CD4-positive, alpha-beta T cell (primary cell): ENCODE results near the gene CACNA1G. TPM values are rescaled to one million over a fixed set of nuclear protein-coding genes. Genes with fewer than 3 reads are reported as not detected.

Source experiments
- ATAC-seq: fragments of 200-7000 bp; cut with Tn5 transposase; one replicate; pipeline ENCODE4 v1.10.0; 2022; ENCODE audit warnings: mild to moderate bottlenecking; ENCODE audit not compliant: poor library complexity
- CTCF ChIA-PET: fragments of 350-600 bp; sonication (Branson Sonifier 250); formaldehyde crosslinking; loops from one replicate; lab custom pipeline; 2021; ENCODE audit warnings: antibody characterized with exemption, inconsistent platforms; lab: Charles Lee
- POLR2A ChIA-PET: fragments of 350-600 bp; sonication (Branson Sonifier 250); formaldehyde crosslinking; loops from one replicate; lab custom pipeline; 2021; ENCODE audit warnings: antibody characterized with exemption, inconsistent platforms; lab: Charles Lee
- DNase-seq, 14 experiments: peaks; one replicate each; pipeline ENCODE4 v3.0.0-alpha.2; 2013 to 2020; ENCODE audit warnings: mixed read lengths in 2 of 14
- H3K27ac ChIP-seq, 2 donors: one replicate each; pipeline versions ENCODE4 v1.5.1 to v1.7.0; 2013; ENCODE audit warnings: low read length in 2 of 2, low read depth in 1 of 2, mild to moderate bottlenecking in 1 of 2
- H3K27me3 ChIP-seq, 2 experiments: 1 replicate in 1 of 2; 2 replicates in 1 of 2; pipeline versions ENCODE4 v1.6.1 to v1.7.0; 2013; ENCODE audit warnings: low read length in 2 of 2, control low read depth in 1 of 2, mild to moderate bottlenecking in 1 of 2, moderate library complexity in 1 of 2; ENCODE audit not compliant: insufficient read depth in 2 of 2, control insufficient read depth in 1 of 2
- H3K36me3 ChIP-seq: one replicate; pipeline ENCODE4 v1.6.1; 2013; ENCODE audit warnings: low read length, control low read depth; ENCODE audit not compliant: insufficient read depth
- H3K4me1 ChIP-seq: one replicate; pipeline ENCODE4 v1.6.1; 2013; ENCODE audit warnings: low read length, control low read depth; ENCODE audit not compliant: insufficient read depth
- H3K4me3 ChIP-seq: one replicate; pipeline ENCODE4 v1.5.1; 2013; ENCODE audit warnings: mild to moderate bottlenecking, low read length, moderate library complexity
- H3K9me3 ChIP-seq, 2 experiments: 1 replicate in 1 of 2; 2 replicates in 1 of 2; pipeline versions ENCODE4 v1.6.1 to v1.7.0; 2013; ENCODE audit warnings: low read length in 2 of 2, mild to moderate bottlenecking in 2 of 2, control low read depth in 1 of 2, moderate library complexity in 1 of 2; ENCODE audit not compliant: control insufficient read depth in 1 of 2, insufficient read depth in 1 of 2
- H3K27ac Mint-ChIP-seq: one replicate; pipeline ENCODE4 v1.8.0; 2020; ENCODE audit warnings: mixed read lengths
- H3K27me3 Mint-ChIP-seq: one replicate; pipeline ENCODE4 v1.8.0; 2021; ENCODE audit warnings: mixed read lengths
- H3K36me3 Mint-ChIP-seq: one replicate; pipeline ENCODE4 v1.8.0; 2021; ENCODE audit warnings: low read depth, mixed read lengths
- H3K4me1 Mint-ChIP-seq: one replicate; pipeline ENCODE4 v1.8.0; 2021; ENCODE audit warnings: low read depth, mixed read lengths
- H3K4me3 Mint-ChIP-seq: one replicate; pipeline ENCODE4 v1.8.0; 2020; ENCODE audit warnings: mild to moderate bottlenecking, mixed read lengths
- H3K9me3 Mint-ChIP-seq: one replicate; pipeline ENCODE4 v1.8.0; 2020; ENCODE audit warnings: mixed read lengths
- CTCF ChIP-seq: fragments of 200-600 bp; IDR thresholded peaks from one replicate; pipeline ENCODE4 v1.8.0; 2022; ENCODE audit warnings: antibody characterized with exemption, mild to moderate bottlenecking
- intact Hi-C, 2 experiments: fragments of 100-400 bp; cut with DNase I in 1 of 2; cut with micrococcal nuclease in 1 of 2; formaldehyde crosslinking; loops; one replicate each; pipeline versions ENCODE4 v1.15.1 to v1.9.0; 2023 to 2025; cut with DNase I, micrococcal nuclease
- total RNA-seq, 174 experiments: library from RNA in 2 of 174; stranded (reverse) in 2 of 174; gene quantifications; one replicate each; pipeline ENCODE4 v1.2.3 and lab custom pipeline; 2021 to 2026

CACNA1G gene
- total RNA-seq, 2 experiments from 2014 or later = not detected

DNA sequence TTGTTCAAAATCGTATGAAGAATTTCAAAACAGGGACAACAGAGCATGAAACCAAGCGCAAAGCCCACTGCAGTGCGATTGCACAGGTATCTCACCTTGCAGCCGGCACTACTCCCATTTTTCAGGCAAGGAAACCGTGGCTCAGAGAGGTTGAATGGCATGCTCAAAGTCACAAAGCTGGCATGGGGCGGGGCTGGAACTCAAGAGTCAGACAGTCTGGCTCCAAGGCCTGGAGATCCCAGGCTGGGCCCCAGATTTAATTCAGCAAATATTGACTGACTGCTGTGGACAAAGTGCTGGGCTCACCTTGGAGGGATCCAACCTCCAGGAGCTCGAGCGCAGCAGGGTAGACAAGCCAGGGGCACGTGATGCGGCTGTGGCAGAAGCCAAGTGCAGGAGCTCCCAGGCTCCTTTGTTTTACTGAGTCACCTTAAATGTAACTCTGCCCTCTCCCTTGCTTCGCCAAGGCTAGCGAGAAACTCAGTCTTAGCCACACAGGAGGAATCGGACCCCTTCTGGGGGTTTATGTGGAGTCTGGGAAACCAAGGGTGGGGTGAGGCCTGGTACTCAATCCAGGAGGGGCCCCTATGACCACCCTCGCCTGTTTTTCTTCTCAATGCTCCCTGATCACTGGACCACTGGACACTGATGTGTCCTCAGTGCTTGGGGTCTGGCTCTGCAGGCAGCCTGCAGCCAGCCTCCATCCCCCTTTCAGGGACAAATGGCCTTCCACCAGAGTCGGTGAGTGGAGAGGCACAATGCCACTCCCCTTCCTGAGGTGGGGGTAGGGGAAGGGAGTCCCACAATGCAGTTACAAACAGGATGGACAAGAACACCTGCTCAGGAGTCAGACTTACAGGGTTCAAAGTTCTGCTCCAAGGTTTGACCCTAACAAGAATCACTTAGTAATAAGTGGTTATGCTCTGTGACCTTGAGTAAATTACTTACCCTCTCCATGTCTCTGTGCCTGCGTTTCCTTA is 17.4 kb upstream of the CACNA1G start:
- H3K27ac Mint-ChIP-seq = no peak overlapping the region
- H3K4me3 Mint-ChIP-seq = peak overlapping the region; percentile 78
- DNase-seq = no peak
- H3K9me3 ChIP-seq = no peaks in the 10 kb centered on the region
- CTCF ChIA-PET = interaction anchor here (1.3 to 2.4 kb wide), 2 partner anchors 20 to 64 kb away, joined by 5 to 10 read pairs; no protein-coding TSS in a partner anchor
- H3K27ac ChIP-seq = no peak overlapping the region
- H3K36me3 Mint-ChIP-seq = no peaks in the 10 kb centered on the region
- H3K27me3 Mint-ChIP-seq = peaks cover 6% of the 10 kb centered on the region
- POLR2A ChIA-PET = interaction anchor here (1.2 to 1.6 kb wide), 2 partner anchors 18 to 146 kb away, joined by 4 to 19 read pairs; partner anchors contain the start of genes CACNA1G and LRRC59
- H3K4me1 ChIP-seq = peaks cover 36% of the 10 kb centered on the region
- TF ChIP-seq CTCF = no peak
- no peaks in the 10 kb centered on the region for H3K36me3 ChIP-seq
- H3K4me3 ChIP-seq = no peak overlapping the region
- no peak for ATAC-seq
- H3K9me3 Mint-ChIP-seq = no peaks in the 10 kb centered on the region
- H3K4me1 Mint-ChIP-seq = peaks cover 22% of the 10 kb centered on the region
- intact Hi-C loops = loop anchor here in 1 of 2 experiments (10.0 kb wide), 1 partner anchor 58 kb away; no protein-coding TSS in a partner anchor
- H3K27me3 ChIP-seq = no peaks in the 10 kb centered on the region

DNA sequence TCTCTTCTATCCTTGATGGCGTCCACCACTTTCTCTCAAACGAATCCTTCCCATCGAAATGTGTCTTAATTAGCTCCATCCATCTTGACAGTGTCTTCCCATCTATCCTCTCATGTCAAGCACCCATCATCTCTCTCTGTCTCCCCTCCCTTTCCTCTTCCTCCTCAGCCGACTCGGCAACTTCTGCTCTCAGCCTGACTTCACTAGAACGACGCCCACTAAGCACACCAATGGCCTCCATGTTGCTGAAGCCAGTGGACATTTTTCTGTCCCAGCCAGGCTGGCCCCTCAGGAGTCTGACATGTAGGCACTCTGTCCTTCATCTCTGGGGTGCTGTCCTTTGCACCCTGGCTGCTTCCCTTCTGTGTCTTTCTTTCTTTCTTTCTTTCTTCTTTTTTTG is 16.0 kb upstream of the CACNA1G start:
- H3K4me1 ChIP-seq = peaks cover 36% of the 10 kb centered on the region
- ATAC-seq (no peak), DNase-seq (no peak)
- no peaks in the 10 kb centered on the region for H3K9me3 Mint-ChIP-seq
- no peaks in the 10 kb centered on the region for H3K9me3 ChIP-seq
- intact Hi-C loops = loop anchor here in 1 of 2 experiments (10.0 kb wide), 1 partner anchor 60 kb away; no protein-coding TSS in a partner anchor
- no peaks in the 10 kb centered on the region for H3K36me3 Mint-ChIP-seq
- CTCF ChIA-PET = no interaction called here
- H3K4me3 Mint-ChIP-seq = peak overlapping the region; percentile 36
- no peaks in the 10 kb centered on the region for H3K36me3 ChIP-seq
- H3K4me1 Mint-ChIP-seq = peaks cover 22% of the 10 kb centered on the region
- no peaks in the 10 kb centered on the region for H3K27me3 ChIP-seq
- POLR2A ChIA-PET = no interaction called here
- peaks cover 6% of the 10 kb centered on the region for H3K27me3 Mint-ChIP-seq
- TF ChIP-seq CTCF = no peak
- H3K4me3 ChIP-seq = no peak overlapping the region
- H3K27ac Mint-ChIP-seq = no peak overlapping the region
- H3K27ac ChIP-seq = no peak overlapping the region

GRCh38 chr17:50545311-50545710 is 15.2 kb upstream of the CACNA1G start:
- TF ChIP-seq CTCF = no peak
- Histone ChIP-seq H3K4me1 (peaks cover 36% of the 10 kb centered on the region), H3K27me3 (no peaks in the 10 kb centered on the region), H3K4me3 (no peak overlapping the region), H3K27ac (no peak overlapping the region), H3K9me3 (no peaks in the 10 kb centered on the region), H3K36me3 (no peaks in the 10 kb centered on the region)
- intact Hi-C loops = loop anchor here (5.0 to 10.0 kb wide), 3 partner anchors 61 to 412 kb away; no protein-coding TSS in a partner anchor
- Mint-ChIP-seq H3K27ac (no peak overlapping the region), H3K9me3 (no peaks in the 10 kb centered on the region), H3K4me1 (peaks cover 22% of the 10 kb centered on the region), H3K36me3 (no peaks in the 10 kb centered on the region), H3K27me3 (peaks cover 6% of the 10 kb centered on the region), H3K4me3 (no peak overlapping the region)
- ATAC-seq = no peak
- no peak for DNase-seq
- POLR2A ChIA-PET = no interaction called here
- CTCF ChIA-PET = no interaction called here
